Body of pancreas (tissue), 4 donors: Measurements from ENCODE around the gene SIGLEC1.

Experiments
- CTCF ChIP-seq, 7 experiments: fragments of 450-650 bp in 4 of 7; fragments of 200-600 bp in 3 of 7; sonication (generic) in 3 of 7; IDR thresholded peaks; one replicate each; pipeline ENCODE4 v1.5.1; 2016 to 2019; ENCODE audit warnings: antibody characterized with exemption in 7 of 7
- POLR2A ChIP-seq, 3 donors: fragments of 450-650 bp; IDR thresholded peaks; one replicate each; pipeline ENCODE4 v1.6.1; 2016; ENCODE audit warnings: antibody characterized with exemption in 3 of 3, mild to moderate bottlenecking in 2 of 3

- TF ChIP-seq POLR2A (IDR thresholded peaks at IDR 0.05): no peak
- TF ChIP-seq CTCF (IDR thresholded peaks at IDR 0.05): no peak
Observed at GRCh38 chr20:3758566-3758965, 46.2 kb upstream of the SIGLEC1 start.
